ENCODE results near the gene GAL3ST3. TPM values are rescaled to one million over a fixed set of nuclear protein-coding genes. Genes with fewer than 3 reads are reported as not detected.

GAL3ST3 gene
- total RNA-seq, 4 donors from 2014 or later = not detected

GRCh38 chr11:66076561-66076960, 27.6 kb upstream of the GAL3ST3 start:
- DNase-seq (ENCODE audit: low spot score in 2 of 2) = peak in 1 of 2 donors; percentile 74
- intact Hi-C loops (cut with DNase I; ENCODE audit: low total_unique reads) = loop anchor here (10.0 kb wide), 1 partner anchor 58 kb away; no protein-coding TSS in a partner anchor
- H3K4me3 ChIP-seq (ENCODE audit: low read depth, poor library complexity, severe bottlenecking) = no peak overlapping the region
- 66 to 71% methylated on average over 9 of the region's 9 CpGs for WGBS, 2 donors
- TF ChIP-seq CTCF (IDR thresholded peaks at IDR 0.05) (no peak), POLR2A (IDR thresholded peaks at IDR 0.05) (no peak)

- H3K4me3 ChIP-seq (ENCODE audit: low read depth, poor library complexity, severe bottlenecking) = no peak overlapping the region
- intact Hi-C loops (cut with DNase I; ENCODE audit: low total_unique reads) = loop anchor here (10.0 kb wide), 1 partner anchor 60 kb away; no protein-coding TSS in a partner anchor
- DNase-seq (ENCODE audit: low spot score in 2 of 2) = peak in 1 of 2 donors; percentile 54
Observed at GRCh38 chr11:66075273-66075672, 26.3 kb upstream of the GAL3ST3 start.

GRCh38 chr11:66073669-66074068, 24.7 kb upstream of the GAL3ST3 start:
- TF ChIP-seq CTCF (IDR thresholded peaks at IDR 0.05) (no peak), POLR2A (IDR thresholded peaks at IDR 0.05) (no peak)
- H3K4me3 ChIP-seq (ENCODE audit: low read depth, poor library complexity, severe bottlenecking) = no peak overlapping the region
- intact Hi-C loops (cut with DNase I; ENCODE audit: low total_unique reads) = loop anchor here (10.0 kb wide), 1 partner anchor 61 kb away; no protein-coding TSS in a partner anchor
- 92 to 93% methylated on average over 1 of the region's 1 CpG for WGBS, 2 donors
- no peak for DNase-seq (ENCODE audit: low spot score in 2 of 2)

More at GRCh38 chr11:66075273-66075672, 26.3 kb upstream of the GAL3ST3 start:
- 93% methylated on average over 4 of the region's 4 CpGs for WGBS, 2 donors
- no peak for TF ChIP-seq POLR2A (IDR thresholded peaks at IDR 0.05)
- no peak for TF ChIP-seq CTCF (IDR thresholded peaks at IDR 0.05)

GRCh38 chr11:66072518-66072917, 23.6 kb upstream of the GAL3ST3 start:
- TF ChIP-seq POLR2A (IDR thresholded peaks at IDR 0.05) = no peak
- no peak for TF ChIP-seq CTCF (IDR thresholded peaks at IDR 0.05)
- H3K4me3 ChIP-seq (ENCODE audit: low read depth, poor library complexity, severe bottlenecking) = no peak overlapping the region
- WGBS, 2 donors = 77 to 82% methylated on average over 8 of the region's 8 CpGs
- DNase-seq (ENCODE audit: low spot score in 2 of 2) = no peak
- intact Hi-C loops (cut with DNase I; ENCODE audit: low total_unique reads) = loop anchor here (10.0 kb wide), 1 partner anchor 62 kb away; no protein-coding TSS in a partner anchor

GRCh38 chr11:66072081-66072480, 23.1 kb upstream of the GAL3ST3 start:
- no peak overlapping the region for H3K4me3 ChIP-seq (ENCODE audit: low read depth, poor library complexity, severe bottlenecking)
- 90 to 93% methylated on average over 3 of the region's 3 CpGs for WGBS, 2 donors
- DNase-seq (ENCODE audit: low spot score in 2 of 2) = no peak
- intact Hi-C loops (cut with DNase I; ENCODE audit: low total_unique reads) = loop anchor here (10.0 kb wide), 1 partner anchor 63 kb away; no protein-coding TSS in a partner anchor
- TF ChIP-seq POLR2A (IDR thresholded peaks at IDR 0.05) = no peak
- no peak for TF ChIP-seq CTCF (IDR thresholded peaks at IDR 0.05)

- intact Hi-C loops (cut with DNase I; ENCODE audit: low total_unique reads) = loop anchor here (10.0 kb wide), 1 partner anchor 63 kb away; no protein-coding TSS in a partner anchor
- WGBS, 2 donors = 23 to 29% methylated on average over 2 of the region's 2 CpGs
Observed at GRCh38 chr11:66071381-66071801, 22.4 kb upstream of the GAL3ST3 start.

More at GRCh38 chr11:66071381-66071801, 22.4 kb upstream of the GAL3ST3 start:
- TF ChIP-seq CTCF (IDR thresholded peaks at IDR 0.05) = no peak
- TF ChIP-seq POLR2A (IDR thresholded peaks at IDR 0.05) = no peak
- DNase-seq (ENCODE audit: low spot score in 2 of 2) = peak in 1 of 2 donors; percentile 74
- H3K4me3 ChIP-seq (ENCODE audit: low read depth, poor library complexity, severe bottlenecking) = no peak overlapping the region
